Measurements from ENCODE around the gene USP17L26.

DNA sequence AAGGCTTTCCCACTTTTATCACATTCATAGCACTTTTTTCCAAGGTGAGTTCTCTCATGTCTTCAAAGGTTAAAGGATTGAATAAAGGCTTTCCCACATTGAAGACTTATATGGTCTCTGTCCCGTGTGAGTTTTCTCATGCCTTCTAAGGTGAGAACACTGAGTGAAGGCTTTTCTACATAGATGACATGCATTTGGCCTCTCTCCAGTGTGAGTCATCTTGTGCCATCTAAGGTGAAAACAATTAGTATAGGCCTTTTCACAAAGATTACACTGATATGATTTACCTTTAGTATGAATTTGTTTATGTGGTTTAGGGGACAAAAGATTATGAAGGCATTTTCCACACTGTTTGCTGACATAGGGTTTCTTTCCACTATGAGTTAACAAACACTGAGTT is 49.7 kb downstream of the USP17L26 start:
- TF ChIP-seq, protein P1, sequence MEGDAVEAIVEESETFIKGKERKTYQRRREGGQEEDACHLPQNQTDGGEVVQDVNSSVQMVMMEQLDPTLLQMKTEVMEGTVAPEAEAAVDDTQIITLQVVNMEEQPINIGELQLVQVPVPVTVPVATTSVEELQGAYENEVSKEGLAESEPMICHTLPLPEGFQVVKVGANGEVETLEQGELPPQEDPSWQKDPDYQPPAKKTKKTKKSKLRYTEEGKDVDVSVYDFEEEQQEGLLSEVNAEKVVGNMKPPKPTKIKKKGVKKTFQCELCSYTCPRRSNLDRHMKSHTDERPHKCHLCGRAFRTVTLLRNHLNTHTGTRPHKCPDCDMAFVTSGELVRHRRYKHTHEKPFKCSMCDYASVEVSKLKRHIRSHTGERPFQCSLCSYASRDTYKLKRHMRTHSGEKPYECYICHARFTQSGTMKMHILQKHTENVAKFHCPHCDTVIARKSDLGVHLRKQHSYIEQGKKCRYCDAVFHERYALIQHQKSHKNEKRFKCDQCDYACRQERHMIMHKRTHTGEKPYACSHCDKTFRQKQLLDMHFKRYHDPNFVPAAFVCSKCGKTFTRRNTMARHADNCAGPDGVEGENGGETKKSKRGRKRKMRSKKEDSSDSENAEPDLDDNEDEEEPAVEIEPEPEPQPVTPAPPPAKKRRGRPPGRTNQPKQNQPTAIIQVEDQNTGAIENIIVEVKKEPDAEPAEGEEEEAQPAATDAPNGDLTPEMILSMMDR (conservative IDR thresholded peaks at IDR 0.05 in 1 of 2, IDR thresholded peaks at IDR 0.05 in 1 of 2; ENCODE audit: extremely low read depth in 1 of 2, insufficient read depth in 1 of 2, low read depth in 1 of 2, low read length in 2 of 2) = no peak
- TF ChIP-seq EZH2 (IDR thresholded peaks at IDR 0.05; ENCODE audit: borderline replicate concordance, low read length) = no peak

Data from mammary epithelial cell (primary cell).